HG03575 (cell line): Measurements from ENCODE around the gene PRMT3.
"Not testable (repeated sequence)": the region's sequence is repeated elsewhere in the genome, so short reads cannot be mapped to it uniquely, and the experiment has no call there.

Source experiments
- ATAC-seq: cut with Tn5 transposase; IDR thresholded peaks from one replicate; pipeline ENCODE4 v1.9.1; 2021; ENCODE audit not compliant: unreplicated experiment, insufficient number of reproducible peaks, low FRiP score; ENCODE audit errors: extremely low read depth

Gene PRMT3

GRCh38 chr11:20556396-20556795 is 168.9 kb downstream of the PRMT3 start:
- not testable (repeated sequence) for ATAC-seq

- ATAC-seq: no peak
These were observed 171.2 kb downstream of the PRMT3 start for GRCh38 chr11:20558741-20559140.
